ENCODE results near the gene ADH1A. TPM values are rescaled to one million over a fixed set of nuclear protein-coding genes. Genes with fewer than 3 reads are reported as not detected.

The ADH1A gene
- polyA plus RNA-seq, 1 donor (not counting 4 experiments of a cell fraction or from before 2014, with no cell fraction given), result not detected

DNA sequence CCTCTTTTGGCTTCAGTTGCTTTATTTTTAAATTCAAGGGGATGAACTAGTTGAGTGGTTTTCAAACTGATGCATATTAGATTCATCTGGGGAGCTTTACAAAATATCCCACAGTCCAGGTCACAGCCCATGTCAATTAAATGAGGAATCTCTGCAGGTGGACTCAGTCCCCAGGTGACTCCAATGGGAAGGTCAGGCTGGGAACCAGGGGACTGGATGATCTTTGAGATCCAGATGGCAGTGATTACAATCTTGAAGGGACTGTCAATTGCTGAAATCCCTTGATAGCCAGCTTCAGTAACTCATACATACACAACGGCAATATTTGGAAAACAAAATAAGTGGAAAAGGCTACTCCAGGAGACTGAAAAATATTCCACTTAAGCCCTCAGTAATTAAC is 23.4 kb upstream of the ADH1A start:
- Histone ChIP-seq H3K36me3 (ENCODE audit: control insufficient read depth in 2 of 2, extremely low read depth in 1 of 2, insufficient read depth in 2 of 2, low read length in 2 of 2) (no peaks in the 10 kb centered on the region), H3K79me2 (ENCODE audit: control insufficient read depth, insufficient read depth, low read length) (no peaks in the 10 kb centered on the region), H3K9me1 (ENCODE audit: control insufficient read depth, extremely low read depth, insufficient read depth, low read length) (no peaks in the 10 kb centered on the region), H3K4me3 (ENCODE audit: control insufficient read depth in 2 of 3, extremely low read depth in 1 of 3, insufficient read depth in 2 of 3, low read depth in 1 of 3, low read length in 3 of 3) (no peak overlapping the region), H3K4me1 (ENCODE audit: control insufficient read depth, extremely low read depth, insufficient read depth, low read length) (no peaks in the 10 kb centered on the region), H3K9me3 (ENCODE audit: control insufficient read depth, low read depth, low read length) (no peaks in the 10 kb centered on the region), H3K4me2 (ENCODE audit: control insufficient read depth, extremely low read depth, insufficient read depth, low read depth, low read length) (no peak overlapping the region), H4K20me1 (ENCODE audit: control insufficient read depth, extremely low read depth, insufficient read depth, low read length) (no peaks in the 10 kb centered on the region), H3K27ac (ENCODE audit: control insufficient read depth, insufficient read depth, low read length) (no peak overlapping the region), H2AFZ (ENCODE audit: control insufficient read depth, low read length) (no peak overlapping the region), H3K27me3 (ENCODE audit: control insufficient read depth, extremely low read depth, insufficient read depth, low read length) (no peaks in the 10 kb centered on the region), H3K9ac (ENCODE audit: control insufficient read depth, extremely low read depth, insufficient read depth, low read length) (no peak overlapping the region)
- no peak for FAIRE-seq
- no peak for DNase-seq (ENCODE audit: low read depth, low spot score)
- TF ChIP-seq EZH2 (IDR thresholded peaks at IDR 0.05; ENCODE audit: low read length), result no peak
- dilution Hi-C loops (cut with MboI; ENCODE audit: extremely low pct_ligation_motif_present, low sequenced_read_pairs), result no loop called here

DNA sequence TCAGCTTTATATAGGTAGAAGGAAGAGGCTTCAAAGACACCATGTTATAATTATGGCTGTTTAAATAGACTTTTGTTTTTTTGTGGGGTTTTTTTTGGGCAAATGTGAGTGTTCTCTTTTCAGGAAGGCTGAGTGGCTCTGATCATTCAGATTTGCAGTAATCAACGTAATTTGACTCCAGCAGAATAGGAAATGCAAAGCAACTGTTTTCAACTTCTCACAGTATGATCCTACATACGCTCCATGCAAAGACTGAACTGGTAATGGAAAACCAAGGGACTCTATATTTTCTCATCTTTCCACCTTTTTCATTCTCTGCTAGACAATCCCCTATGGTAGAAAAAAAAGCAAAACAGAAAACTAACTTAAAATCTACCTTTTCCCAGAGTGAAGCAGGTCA is 19.6 kb upstream of the ADH1A start:
- Histone ChIP-seq H4K20me1 (ENCODE audit: control insufficient read depth, extremely low read depth, insufficient read depth, low read length) (no peaks in the 10 kb centered on the region), H3K79me2 (ENCODE audit: control insufficient read depth, insufficient read depth, low read length) (no peaks in the 10 kb centered on the region), H3K36me3 (ENCODE audit: control insufficient read depth in 2 of 2, extremely low read depth in 1 of 2, insufficient read depth in 2 of 2, low read length in 2 of 2) (no peaks in the 10 kb centered on the region), H3K4me1 (ENCODE audit: control insufficient read depth, extremely low read depth, insufficient read depth, low read length) (no peaks in the 10 kb centered on the region), H3K9ac (ENCODE audit: control insufficient read depth, extremely low read depth, insufficient read depth, low read length) (no peak overlapping the region), H3K27me3 (ENCODE audit: control insufficient read depth, extremely low read depth, insufficient read depth, low read length) (no peaks in the 10 kb centered on the region), H3K9me3 (ENCODE audit: control insufficient read depth, low read depth, low read length) (no peaks in the 10 kb centered on the region), H3K4me3 (ENCODE audit: control insufficient read depth in 2 of 3, extremely low read depth in 1 of 3, insufficient read depth in 2 of 3, low read depth in 1 of 3, low read length in 3 of 3) (no peak overlapping the region), H3K9me1 (ENCODE audit: control insufficient read depth, extremely low read depth, insufficient read depth, low read length) (no peaks in the 10 kb centered on the region), H3K27ac (ENCODE audit: control insufficient read depth, insufficient read depth, low read length) (no peak overlapping the region), H3K4me2 (ENCODE audit: control insufficient read depth, extremely low read depth, insufficient read depth, low read depth, low read length) (no peak overlapping the region), H2AFZ (ENCODE audit: control insufficient read depth, low read length) (no peak overlapping the region)
- no peak for FAIRE-seq
- TF ChIP-seq, protein P1, sequence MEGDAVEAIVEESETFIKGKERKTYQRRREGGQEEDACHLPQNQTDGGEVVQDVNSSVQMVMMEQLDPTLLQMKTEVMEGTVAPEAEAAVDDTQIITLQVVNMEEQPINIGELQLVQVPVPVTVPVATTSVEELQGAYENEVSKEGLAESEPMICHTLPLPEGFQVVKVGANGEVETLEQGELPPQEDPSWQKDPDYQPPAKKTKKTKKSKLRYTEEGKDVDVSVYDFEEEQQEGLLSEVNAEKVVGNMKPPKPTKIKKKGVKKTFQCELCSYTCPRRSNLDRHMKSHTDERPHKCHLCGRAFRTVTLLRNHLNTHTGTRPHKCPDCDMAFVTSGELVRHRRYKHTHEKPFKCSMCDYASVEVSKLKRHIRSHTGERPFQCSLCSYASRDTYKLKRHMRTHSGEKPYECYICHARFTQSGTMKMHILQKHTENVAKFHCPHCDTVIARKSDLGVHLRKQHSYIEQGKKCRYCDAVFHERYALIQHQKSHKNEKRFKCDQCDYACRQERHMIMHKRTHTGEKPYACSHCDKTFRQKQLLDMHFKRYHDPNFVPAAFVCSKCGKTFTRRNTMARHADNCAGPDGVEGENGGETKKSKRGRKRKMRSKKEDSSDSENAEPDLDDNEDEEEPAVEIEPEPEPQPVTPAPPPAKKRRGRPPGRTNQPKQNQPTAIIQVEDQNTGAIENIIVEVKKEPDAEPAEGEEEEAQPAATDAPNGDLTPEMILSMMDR (optimal IDR thresholded peaks at IDR 0.05 in 1 of 3, IDR thresholded peaks at IDR 0.05 in 1 of 3, conservative IDR thresholded peaks at IDR 0.05 in 1 of 3; ENCODE audit: extremely low read depth in 1 of 3, insufficient read depth in 2 of 3, low read length in 3 of 3), result no peak
- TF ChIP-seq EZH2 (IDR thresholded peaks at IDR 0.05; ENCODE audit: low read length), result no peak
- dilution Hi-C loops (cut with MboI; ENCODE audit: extremely low pct_ligation_motif_present, low sequenced_read_pairs), result no loop called here
- DNase-seq (ENCODE audit: low read depth, low spot score), result no peak

Measured in keratinocyte (primary cell).